ENCODE results near the gene TSPAN18. TPM values are rescaled to one million over a fixed set of nuclear protein-coding genes. Genes with fewer than 3 reads are reported as not detected.

Gene TSPAN18
- total RNA-seq, 1 donor = under 0.01 TPM

- DNase-seq (ENCODE audit: low read depth) = no peak
- no peak for TF ChIP-seq CTCF (IDR thresholded peaks at IDR 0.05; ENCODE audit: insufficient read depth, low read depth, low read length)
- H3K4me3 ChIP-seq (ENCODE audit: low read depth, low read length) = no peak overlapping the region
These were observed 69.2 kb downstream of the TSPAN18 start for GRCh38 chr11:44795803-44796535.

- H3K4me3 ChIP-seq (ENCODE audit: low read depth, low read length) = no peak overlapping the region
- DNase-seq (ENCODE audit: low read depth) = no peak
- TF ChIP-seq CTCF (IDR thresholded peaks at IDR 0.05; ENCODE audit: insufficient read depth, low read depth, low read length) = no peak
These were observed 70.3 kb downstream of the TSPAN18 start for GRCh38 chr11:44797051-44797450.

GRCh38 chr11:44797886-44798606, 71.3 kb downstream of the TSPAN18 start:
- DNase-seq (ENCODE audit: low read depth) = peak; percentile 87
- TF ChIP-seq CTCF (IDR thresholded peaks at IDR 0.05; ENCODE audit: insufficient read depth, low read depth, low read length) = no peak
- H3K4me3 ChIP-seq (ENCODE audit: low read depth, low read length) = no peak overlapping the region

- no peak for TF ChIP-seq CTCF (IDR thresholded peaks at IDR 0.05; ENCODE audit: insufficient read depth, low read depth, low read length)
- no peak for DNase-seq (ENCODE audit: low read depth)
- H3K4me3 ChIP-seq (ENCODE audit: low read depth, low read length) = no peak overlapping the region
These were observed 71.8 kb downstream of the TSPAN18 start for GRCh38 chr11:44798607-44798972.

- no peak for DNase-seq (ENCODE audit: low read depth)
- no peak overlapping the region for H3K4me3 ChIP-seq (ENCODE audit: low read depth, low read length)
- TF ChIP-seq CTCF (IDR thresholded peaks at IDR 0.05; ENCODE audit: insufficient read depth, low read depth, low read length) = no peak
These were observed 72.2 kb downstream of the TSPAN18 start for GRCh38 chr11:44799012-44799411.

- no peak overlapping the region for H3K4me3 ChIP-seq (ENCODE audit: low read depth, low read length)
These were observed 75.6 kb downstream of the TSPAN18 start for GRCh38 chr11:44802347-44802746.

More at GRCh38 chr11:44802347-44802746, 75.6 kb downstream of the TSPAN18 start:
- DNase-seq (ENCODE audit: low read depth) = no peak
- no peak for TF ChIP-seq CTCF (IDR thresholded peaks at IDR 0.05; ENCODE audit: insufficient read depth, low read depth, low read length)

All from fibroblast of villous mesenchyme (primary cell).